A549 treated with CpdA at 1 μM for 4 hours (cell line): ENCODE results near the gene FOSL1. TPM values are rescaled to one million over a fixed set of nuclear protein-coding genes. Genes with fewer than 3 reads are reported as not detected.

ENCODE experiments used
- total RNA-seq: library from RNA; stranded (reverse); fragments of 200-300 nt; extraction: Qiagen RNA extraction; gene quantifications from 5 replicates; pipeline ENCODE4 v1.2.3, GENCODE V29; 2022; ENCODE audit warnings: low read depth

Gene FOSL1
- 165 to 273 TPM (median 211 TPM) in 5 replicates for total RNA-seq

DNA sequence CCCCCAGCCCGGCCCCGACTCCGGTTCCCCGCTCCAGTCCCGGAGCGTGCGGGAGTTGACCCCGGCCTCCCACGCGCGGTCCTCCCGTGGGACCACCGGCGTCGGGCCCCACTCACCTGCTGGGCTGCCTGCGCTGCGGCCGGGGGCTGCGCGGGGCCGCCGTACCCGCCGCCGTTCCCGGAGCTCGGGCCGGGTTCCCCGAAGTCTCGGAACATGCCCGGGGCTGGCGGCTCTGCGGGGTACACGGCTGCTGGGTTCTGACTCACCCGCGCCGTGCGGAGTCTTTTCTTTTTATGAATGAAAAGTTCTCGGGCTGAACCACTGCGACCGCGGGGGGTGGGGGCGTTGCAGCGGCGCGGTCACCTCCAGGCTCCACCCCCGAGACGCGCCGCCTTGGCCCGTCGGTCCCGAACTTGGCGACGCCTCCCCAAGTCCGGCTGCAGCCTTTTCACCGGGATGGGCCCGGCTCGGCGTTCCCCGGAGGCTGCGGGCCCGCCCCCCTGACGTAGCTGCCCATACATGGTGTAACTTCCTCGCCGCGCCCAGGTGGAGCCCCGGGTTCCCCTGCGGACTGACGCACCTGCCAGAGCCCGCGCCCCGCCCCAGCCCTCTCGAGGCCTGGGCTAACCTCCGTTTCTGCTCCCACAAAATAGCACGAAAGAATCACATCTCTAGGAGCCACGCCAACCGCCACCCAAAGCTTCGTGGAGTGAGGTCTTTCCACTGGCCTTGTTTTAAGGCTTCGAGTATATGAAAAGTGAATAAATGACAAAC is at the start of gene FOSL1:
TSS of gene FOSL1 (minus strand) at position 264 of the 774 bp plus-strand sequence. CDS start at position 215, 49 bp downstream.

DNA sequence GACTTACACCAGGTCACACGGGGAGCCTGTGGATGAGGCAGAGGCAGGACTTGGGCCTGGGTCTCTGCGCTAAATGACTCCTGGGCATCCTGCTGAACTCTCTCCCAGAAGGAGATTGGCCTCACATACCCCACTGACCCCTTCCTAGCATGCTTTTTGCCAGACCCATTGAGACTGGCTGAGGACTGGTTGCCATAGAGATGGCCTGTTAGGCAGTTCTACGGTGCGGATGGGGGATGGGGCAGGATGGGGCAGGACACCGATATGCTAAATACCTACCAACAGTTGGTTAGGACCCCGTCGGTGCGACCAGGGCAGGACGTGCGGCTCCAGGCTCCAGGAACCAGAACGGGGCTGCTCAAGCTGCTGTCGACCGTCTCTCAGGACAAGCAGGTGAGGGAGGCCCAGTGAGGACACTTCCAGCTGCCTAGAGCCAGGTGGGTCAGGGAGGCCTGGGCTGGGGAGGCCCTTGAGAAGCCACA is 45.3 kb upstream of the FOSL1 start, which contains the start of gene TSGA10IP:
TSS of gene TSGA10IP (plus strand) at position 51 of the 482 bp plus-strand sequence. CDS start at position 247, 196 bp downstream.

GRCh38 chr11:65919141-65919572 is 19.0 kb upstream of the FOSL1 start, which contains the start of gene DRAP1:
Gene DRAP1 (plus strand): TSS chr11:65919426. CDS start chr11:65919502, 76 bp downstream.

GRCh38 chr11:65918211-65919140 is 18.3 kb upstream of the FOSL1 start, which contains the start of gene C11orf68:
Gene C11orf68 (minus strand): TSS chr11:65919062. CDS start chr11:65919031, 31 bp downstream.

DNA sequence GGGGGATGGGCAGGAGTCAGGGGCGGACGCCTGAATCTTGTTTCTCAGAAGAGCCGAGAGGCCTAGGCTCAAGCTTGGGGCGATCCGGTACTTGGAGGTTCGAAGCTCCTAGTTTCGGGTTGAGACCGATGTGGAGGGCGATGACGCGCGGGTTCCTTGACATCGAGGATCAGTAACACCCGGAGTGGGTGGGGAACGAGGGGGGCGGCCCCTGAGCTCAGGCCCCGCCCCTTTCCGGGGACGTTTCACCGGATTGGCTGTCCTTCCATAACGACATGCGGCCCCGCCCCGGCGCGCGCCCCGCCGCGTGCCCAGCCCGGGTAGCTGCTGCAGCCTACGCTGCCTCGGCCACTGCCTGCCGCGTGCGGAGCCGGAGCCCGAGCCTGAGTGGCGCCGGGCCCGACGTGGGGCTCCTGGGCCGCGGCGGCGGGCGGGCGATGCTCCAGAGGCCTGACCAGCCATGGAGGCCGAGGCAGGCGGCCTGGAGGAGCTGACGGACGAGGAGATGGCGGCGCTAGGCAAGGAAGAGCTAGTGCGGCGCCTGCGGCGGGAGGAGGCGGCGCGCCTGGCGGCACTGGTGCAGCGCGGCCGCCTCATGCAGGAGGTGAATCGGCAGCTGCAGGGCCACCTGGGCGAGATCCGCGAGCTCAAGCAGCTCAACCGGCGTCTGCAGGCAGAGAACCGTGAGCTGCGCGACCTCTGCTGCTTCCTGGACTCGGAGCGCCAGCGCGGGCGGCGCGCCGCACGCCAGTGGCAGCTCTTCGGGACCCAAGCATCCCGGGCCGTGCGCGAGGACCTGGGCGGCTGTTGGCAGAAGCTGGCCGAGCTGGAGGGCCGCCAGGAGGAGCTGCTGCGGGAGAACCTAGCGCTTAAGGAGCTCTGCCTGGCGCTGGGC is 9.6 kb downstream of the FOSL1 start, which contains the start of gene CCDC85B:
TSS of gene CCDC85B (plus strand) at position 350 of the 895 bp plus-strand sequence. CDS start at position 461, 111 bp downstream.

DNA sequence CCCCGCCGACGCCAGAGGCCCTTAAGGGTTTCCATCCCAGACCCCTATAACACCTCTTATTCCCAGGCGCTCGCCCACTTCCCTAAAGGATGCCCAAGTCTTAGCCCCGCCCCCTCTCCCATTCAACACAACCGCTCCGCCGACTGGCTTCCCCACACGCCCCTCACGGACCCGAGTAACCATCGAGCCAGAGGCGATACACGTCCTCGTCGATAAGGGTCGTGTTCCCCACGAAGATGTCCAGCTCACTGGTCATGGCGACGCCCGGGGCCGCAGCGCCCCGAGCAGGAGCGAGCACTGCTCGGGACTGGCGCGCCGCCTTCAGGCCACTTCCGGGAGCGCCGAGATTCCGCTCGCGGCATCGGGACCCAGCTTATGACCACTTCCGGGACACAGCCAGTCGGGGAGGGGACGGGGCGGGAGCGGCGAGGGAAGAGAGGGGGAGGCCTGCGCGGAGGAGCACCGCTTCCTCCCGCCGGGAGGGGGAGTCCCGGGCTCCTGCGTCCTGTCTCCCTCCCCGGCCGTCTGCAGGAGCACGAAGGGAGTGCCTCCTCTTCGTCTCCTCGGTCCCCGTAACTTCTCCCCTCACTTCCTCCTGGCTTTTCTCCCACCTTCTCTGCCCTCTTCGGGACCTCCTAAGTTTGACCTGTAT is 11.9 kb downstream of the FOSL1 start, which contains the start of gene FIBP:
TSS of gene FIBP (minus strand) at position 309 of the 652 bp plus-strand sequence. CDS start at position 256, 53 bp downstream.

DNA sequence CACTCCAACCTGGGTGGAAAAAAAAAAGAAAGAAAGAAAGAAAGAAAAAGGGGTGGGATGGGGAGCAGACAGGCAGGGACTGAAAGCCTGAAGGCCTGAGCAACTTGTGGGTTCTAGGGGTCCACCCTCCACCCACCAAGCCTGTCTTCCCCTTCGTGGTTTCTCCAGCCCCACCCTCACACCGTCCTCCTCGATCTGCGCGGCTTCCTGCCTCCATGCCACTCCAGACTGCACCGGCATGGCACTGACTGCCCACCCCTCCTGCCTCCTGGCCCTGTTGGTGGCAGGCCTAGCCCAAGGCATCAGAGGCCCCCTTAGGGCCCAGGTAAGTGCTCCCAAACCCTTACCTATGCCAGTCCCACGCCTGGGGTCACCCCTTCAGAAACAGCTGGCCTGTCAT is 20.6 kb downstream of the FOSL1 start, which contains the start of gene CTSW:
TSS of gene CTSW (plus strand) at position 221 of the 400 bp plus-strand sequence. CDS start at position 239, 18 bp downstream.

DNA sequence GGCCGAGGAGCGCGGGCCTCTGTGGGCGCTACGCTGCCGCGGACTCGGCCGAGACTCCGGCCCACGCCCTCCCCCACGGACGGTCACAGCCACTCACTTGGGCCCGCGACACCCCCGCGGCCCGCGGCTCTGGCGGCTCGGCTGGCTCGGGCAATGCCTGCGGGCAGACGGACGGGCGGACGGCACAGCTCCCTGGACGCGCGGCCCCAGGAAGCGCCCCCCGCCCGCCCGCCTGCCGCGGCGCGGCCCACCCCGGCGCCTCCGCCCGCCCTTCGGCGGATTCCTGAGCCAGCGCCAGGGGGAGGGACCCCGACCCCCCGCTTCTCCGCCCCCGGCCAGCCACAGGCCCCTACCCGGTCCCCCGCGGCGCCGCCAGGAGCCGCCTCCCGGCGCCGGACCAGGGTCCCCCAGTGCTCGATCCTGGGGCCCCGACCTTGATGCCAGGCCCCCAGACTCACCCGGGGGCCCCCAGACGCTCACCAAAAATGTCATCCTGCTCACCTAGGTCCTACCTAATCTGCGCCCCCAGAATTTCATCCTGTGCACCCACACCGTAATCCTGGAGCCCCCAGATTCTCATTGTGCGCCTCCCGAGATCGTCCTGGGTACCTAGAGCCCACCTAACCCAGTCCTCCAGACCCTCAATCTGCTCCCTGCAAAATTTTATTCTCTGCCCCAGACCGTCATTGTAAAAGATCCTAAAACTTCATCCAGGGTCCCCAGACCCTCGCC is 27.4 kb downstream of the FOSL1 start, which contains the start of gene EFEMP2:
TSS of gene EFEMP2 (minus strand) at position 215 of the 732 bp plus-strand sequence. CDS start 446 bp downstream, outside the sequence.

DNA sequence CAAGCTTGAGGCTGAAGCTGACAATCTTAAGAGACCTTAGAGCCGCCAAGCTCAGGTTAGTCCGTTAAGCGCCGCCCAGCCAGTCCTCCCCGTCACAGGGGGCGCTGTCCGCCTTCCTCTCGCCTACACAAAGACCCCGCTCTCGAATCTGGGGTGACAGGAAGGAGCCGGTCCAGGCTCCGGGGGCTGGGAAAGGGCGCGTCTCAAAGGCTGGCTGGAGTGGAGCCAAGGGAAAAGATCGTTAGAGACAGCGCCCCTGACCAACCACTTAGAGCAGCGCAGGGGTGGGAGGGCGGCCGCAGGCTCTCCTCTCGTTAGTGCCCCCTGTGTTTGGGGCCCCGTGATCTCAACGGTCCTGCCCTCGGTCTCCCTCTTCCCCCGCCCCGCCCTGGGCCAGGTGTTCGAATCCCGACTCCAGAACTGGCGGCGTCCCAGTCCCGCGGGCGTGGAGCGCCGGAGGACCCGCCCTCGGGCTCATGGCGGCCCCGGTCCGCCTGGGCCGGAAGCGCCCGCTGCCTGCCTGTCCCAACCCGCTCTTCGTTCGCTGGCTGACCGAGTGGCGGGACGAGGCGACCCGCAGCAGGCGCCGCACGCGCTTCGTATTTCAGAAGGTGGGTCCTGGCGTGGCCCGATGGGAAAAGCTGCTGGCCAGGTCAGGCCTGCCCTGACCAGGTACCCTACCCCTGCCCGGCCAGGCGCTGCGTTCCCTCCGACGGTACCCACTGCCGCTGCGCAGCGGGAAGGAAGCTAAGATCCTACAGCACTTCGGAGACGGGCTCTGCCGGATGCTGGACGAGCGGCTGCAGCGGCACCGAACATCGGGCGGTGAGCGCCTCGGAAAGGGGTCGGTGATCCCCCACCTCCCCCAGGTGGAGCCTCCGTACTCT is 39.7 kb downstream of the FOSL1 start, which contains the start of gene MUS81:
TSS of gene MUS81 (plus strand) at position 156 of the 887 bp plus-strand sequence. CDS start at position 477, 321 bp downstream.

DNA sequence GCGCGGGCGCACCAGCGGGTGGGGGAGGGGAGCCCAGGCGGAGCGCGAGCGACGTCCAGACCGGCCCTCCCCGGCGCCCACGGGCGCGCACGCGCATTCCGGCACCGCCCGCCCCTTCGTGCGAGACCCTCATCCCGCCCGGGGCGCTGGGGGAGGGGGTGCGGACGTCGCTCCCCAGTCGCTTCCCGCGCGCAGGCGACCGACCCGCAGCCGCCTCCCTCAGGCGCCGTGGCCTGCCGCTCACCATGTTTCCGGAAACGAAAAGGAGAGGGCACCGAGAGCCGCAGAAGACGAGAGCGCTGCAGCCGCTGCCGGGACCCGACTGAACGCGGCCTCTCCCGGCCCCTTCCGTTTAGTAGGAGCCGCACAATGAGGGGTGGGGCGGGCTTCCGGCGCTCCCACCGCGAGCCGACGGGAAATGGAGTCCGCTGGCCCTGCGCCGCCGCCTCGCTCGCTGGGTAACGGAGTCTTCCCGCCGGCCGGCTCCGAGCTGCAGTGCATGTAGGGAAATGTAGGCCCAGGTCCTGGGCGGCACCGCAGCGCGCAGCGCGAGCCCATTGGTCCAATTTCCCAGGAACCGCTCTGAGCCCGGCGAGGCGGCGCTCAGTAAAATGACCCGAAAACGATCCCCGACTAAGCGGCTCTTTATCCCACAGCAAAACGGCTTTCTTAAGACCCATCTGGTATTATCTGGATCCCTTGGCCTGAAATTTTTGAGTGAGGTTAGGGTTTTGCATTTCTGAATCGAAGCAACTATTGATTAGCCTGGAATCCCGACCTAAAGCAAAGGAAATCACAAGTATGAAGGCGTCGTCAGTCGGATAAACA is 42.1 kb downstream of the FOSL1 start, which contains the start of gene CFL1:
TSS of gene CFL1 (minus strand) at position 328 of the 828 bp plus-strand sequence. CDS start at position 247, 81 bp downstream.

Other genes with a start within 250 kb of the FOSL1 start
- gene RELA, start 237.5 kb downstream of the FOSL1 start, total RNA-seq, result 66.9 to 84.3 TPM (median 79.5 TPM) in 5 replicates
- gene KAT5, start 188.1 kb downstream of the FOSL1 start, total RNA-seq, result 38.5 to 51.3 TPM (median 50.2 TPM) in 5 replicates
- 32.5 to 54.6 TPM (median 48.4 TPM) in 5 replicates for gene RNASEH2C, start 179.6 kb downstream of the FOSL1 start, total RNA-seq
- 8.6 to 13.0 TPM (median 11.2 TPM) in 5 replicates for gene AP5B1, start 119.4 kb downstream of the FOSL1 start, total RNA-seq
- 0.02 to 0.08 TPM (median 0.06 TPM) in 3 of 5 replicates, not detected in the others for gene OVOL1, start 113.3 kb downstream of the FOSL1 start, total RNA-seq
- 0.05 to 0.19 TPM (median 0.07 TPM) in 4 of 5 replicates, not detected in the other for gene SNX32, start 66.4 kb downstream of the FOSL1 start, total RNA-seq
- gene CFL1, start 42.2 kb downstream of the FOSL1 start, total RNA-seq, result 1,786 to 2,400 TPM (median 2,293 TPM) in 5 replicates
- 25.0 to 36.6 TPM (median 33.2 TPM) in 5 replicates for gene MUS81, start 40.0 kb downstream of the FOSL1 start, total RNA-seq
- gene EFEMP2, start 27.6 kb downstream of the FOSL1 start, total RNA-seq, result 0.71 to 1.1 TPM (median 0.85 TPM) in 5 replicates
- 0.10 TPM in 1 of 5 replicates, not detected in the others for gene CTSW, start 20.6 kb downstream of the FOSL1 start, total RNA-seq
- 71.9 to 92.3 TPM (median 85.6 TPM) in 5 replicates for gene FIBP, start 11.9 kb downstream of the FOSL1 start, total RNA-seq
- gene CCDC85B, start 9.7 kb downstream of the FOSL1 start, total RNA-seq, result 27.2 to 52.3 TPM (median 48.0 TPM) in 5 replicates
- gene C11orf68, start 18.7 kb upstream of the FOSL1 start, total RNA-seq, result 45.7 to 71.2 TPM (median 65.8 TPM) in 5 replicates
- gene DRAP1, start 19.0 kb upstream of the FOSL1 start, total RNA-seq, result 191 to 310 TPM (median 242 TPM) in 5 replicates
- gene TSGA10IP, start 45.1 kb upstream of the FOSL1 start, total RNA-seq, result not detected in 5 replicates
- 50.0 to 74.0 TPM (median 63.2 TPM) in 5 replicates for gene SART1, start 61.3 kb upstream of the FOSL1 start, total RNA-seq
- 37.6 to 53.5 TPM (median 39.8 TPM) in 5 replicates for gene EIF1AD, start 101.8 kb upstream of the FOSL1 start, total RNA-seq
- gene BANF1, start 102.1 kb upstream of the FOSL1 start, total RNA-seq, result 373 to 502 TPM (median 480 TPM) in 5 replicates
- not detected in 5 replicates for gene CST6, start 111.6 kb upstream of the FOSL1 start, total RNA-seq
- 1.2 to 2.0 TPM (median 1.3 TPM) in 5 replicates for gene CATSPER1, start 126.1 kb upstream of the FOSL1 start, total RNA-seq
- gene GAL3ST3, start 148.8 kb upstream of the FOSL1 start, total RNA-seq, result not detected in 5 replicates
- 170 to 182 TPM (median 175 TPM) in 5 replicates for gene SF3B2, start 152.0 kb upstream of the FOSL1 start, total RNA-seq
- 45.0 to 72.8 TPM (median 63.4 TPM) in 5 replicates for gene PACS1, start 169.9 kb upstream of the FOSL1 start, total RNA-seq